Measurements from ENCODE around the gene IL20RB.
A peak's percentile ranks its signal among the peaks of the same experiment; 100 is the strongest.

Gene IL20RB

GRCh38 chr3:136932523-136932922, 25.3 kb upstream of the IL20RB start:
- peaks cover 27 to 59% of the 10 kb centered on the region in 2 donors for H3K4me1 Mint-ChIP-seq
- H3K4me3 Mint-ChIP-seq, result peak overlapping the region; percentile 22 to 51
- peaks cover 1 to 6% of the 10 kb centered on the region in 2 donors for H3K9me3 Mint-ChIP-seq
- H3K27me3 Mint-ChIP-seq, result no peaks in the 10 kb centered on the region
- ATAC-seq (replicated peaks) (peak; percentile 80 to 82), DNase-seq (no peak)
- peak overlapping the region; percentile 56 for H3K27ac Mint-ChIP-seq
- peaks cover 40 to 56% of the 10 kb centered on the region in 2 donors for H3K36me3 Mint-ChIP-seq

- Mint-ChIP-seq H3K4me3 (peak overlapping the region; percentile 23 to 51), H3K9me3 (peaks cover 5 to 7% of the 10 kb centered on the region in 2 donors), H3K4me1 (peaks cover 31 to 59% of the 10 kb centered on the region in 2 donors), H3K36me3 (peaks cover 39 to 55% of the 10 kb centered on the region in 2 donors), H3K27me3 (no peaks in the 10 kb centered on the region), H3K27ac (peak overlapping the region; percentile 56)
- ATAC-seq (replicated peaks) (peak; percentile 68 to 71), DNase-seq (no peak)
Measured at GRCh38 chr3:136932978-136933772, 24.6 kb upstream of the IL20RB start.

- H3K27ac Mint-ChIP-seq, result no peak overlapping the region
- H3K4me3 Mint-ChIP-seq, result no peak overlapping the region
- peaks cover 29 to 44% of the 10 kb centered on the region in 2 donors for H3K36me3 Mint-ChIP-seq
- ATAC-seq (replicated peaks), result no peak
- H3K27me3 Mint-ChIP-seq, result no peaks in the 10 kb centered on the region
- peaks cover 5 to 7% of the 10 kb centered on the region in 2 donors for H3K9me3 Mint-ChIP-seq
- DNase-seq, result no peak
- peaks cover 34 to 76% of the 10 kb centered on the region in 2 donors for H3K4me1 Mint-ChIP-seq
Measured at GRCh38 chr3:136937175-136937574, 20.6 kb upstream of the IL20RB start.

GRCh38 chr3:136937851-136938250, 19.9 kb upstream of the IL20RB start:
- peaks cover 29 to 48% of the 10 kb centered on the region in 2 donors for H3K36me3 Mint-ChIP-seq
- no peaks in the 10 kb centered on the region for H3K27me3 Mint-ChIP-seq
- H3K4me3 Mint-ChIP-seq, result no peak overlapping the region
- DNase-seq (no peak), ATAC-seq (replicated peaks) (no peak)
- peaks cover 37 to 76% of the 10 kb centered on the region in 2 donors for H3K4me1 Mint-ChIP-seq
- H3K9me3 Mint-ChIP-seq, result peaks cover 5 to 7% of the 10 kb centered on the region in 2 donors
- H3K27ac Mint-ChIP-seq, result peak overlapping the region; percentile 57

- peaks cover 36 to 76% of the 10 kb centered on the region in 2 donors for H3K4me1 Mint-ChIP-seq
- no peak overlapping the region for H3K27ac Mint-ChIP-seq
Measured at GRCh38 chr3:136938334-136938733, 19.4 kb upstream of the IL20RB start.

GRCh38 chr3:136939489-136939888, 18.3 kb upstream of the IL20RB start:
- H3K4me3 Mint-ChIP-seq, result peak overlapping the region in 1 of 2 donors; percentile 38
- peaks cover 5 to 7% of the 10 kb centered on the region in 2 donors for H3K9me3 Mint-ChIP-seq
- DNase-seq, result no peak
- H3K27ac Mint-ChIP-seq, result peak overlapping the region; percentile 72
- no peaks in the 10 kb centered on the region for H3K27me3 Mint-ChIP-seq
- no peak for ATAC-seq (replicated peaks)
- H3K36me3 Mint-ChIP-seq, result peaks cover 27 to 40% of the 10 kb centered on the region in 2 donors
- H3K4me1 Mint-ChIP-seq, result peaks cover 37 to 70% of the 10 kb centered on the region in 2 donors

More at GRCh38 chr3:136938334-136938733, 19.4 kb upstream of the IL20RB start:
- Mint-ChIP-seq H3K9me3 (peaks cover 5 to 7% of the 10 kb centered on the region in 2 donors), H3K36me3 (peaks cover 29 to 45% of the 10 kb centered on the region in 2 donors), H3K27me3 (no peaks in the 10 kb centered on the region), H3K4me3 (no peak overlapping the region)
- ATAC-seq (replicated peaks) (no peak), DNase-seq (no peak)

GRCh38 chr3:136942803-136943202, 15.0 kb upstream of the IL20RB start:
- H3K27ac Mint-ChIP-seq, result peak overlapping the region; percentile 69
- ATAC-seq (replicated peaks) (no peak), DNase-seq (no peak)
- H3K27me3 Mint-ChIP-seq, result no peaks in the 10 kb centered on the region
- H3K9me3 Mint-ChIP-seq, result peaks cover 0 to under 1% of the 10 kb centered on the region in 2 donors
- peaks cover 35 to 64% of the 10 kb centered on the region in 2 donors for H3K4me1 Mint-ChIP-seq
- H3K4me3 Mint-ChIP-seq, result no peak overlapping the region
- peaks cover 32 to 38% of the 10 kb centered on the region in 2 donors for H3K36me3 Mint-ChIP-seq

- no peak overlapping the region for H3K4me3 Mint-ChIP-seq
- no peak for DNase-seq
- H3K27me3 Mint-ChIP-seq, result no peaks in the 10 kb centered on the region
- H3K9me3 Mint-ChIP-seq, result no peaks in the 10 kb centered on the region
- H3K36me3 Mint-ChIP-seq, result peaks cover 30 to 38% of the 10 kb centered on the region in 2 donors
- no peak for ATAC-seq (replicated peaks)
- peaks cover 30 to 61% of the 10 kb centered on the region in 2 donors for H3K4me1 Mint-ChIP-seq
- no peak overlapping the region for H3K27ac Mint-ChIP-seq
Measured at GRCh38 chr3:136943436-136943835, 14.3 kb upstream of the IL20RB start.

GRCh38 chr3:136946978-136947377, 10.8 kb upstream of the IL20RB start:
- Mint-ChIP-seq H3K27me3 (no peaks in the 10 kb centered on the region), H3K27ac (no peak overlapping the region), H3K9me3 (no peaks in the 10 kb centered on the region), H3K4me1 (peaks cover 22 to 42% of the 10 kb centered on the region in 2 donors), H3K4me3 (no peak overlapping the region), H3K36me3 (peaks cover 27 to 40% of the 10 kb centered on the region in 2 donors)
- DNase-seq (no peak), ATAC-seq (replicated peaks) (no peak)

- ATAC-seq (replicated peaks), result no peak
- Mint-ChIP-seq H3K4me1 (peaks cover 20 to 42% of the 10 kb centered on the region in 2 donors), H3K36me3 (peaks cover 28 to 41% of the 10 kb centered on the region in 2 donors), H3K9me3 (no peaks in the 10 kb centered on the region), H3K27me3 (no peaks in the 10 kb centered on the region), H3K27ac (peak overlapping the region; percentile 56), H3K4me3 (no peak overlapping the region)
- no peak for DNase-seq
Measured at GRCh38 chr3:136947477-136947876, 10.3 kb upstream of the IL20RB start.

GRCh38 chr3:136949146-136949545, 8.6 kb upstream of the IL20RB start:
- no peak overlapping the region for H3K4me3 Mint-ChIP-seq
- peak overlapping the region; percentile 59 for H3K27ac Mint-ChIP-seq
- no peak for DNase-seq
- no peaks in the 10 kb centered on the region for H3K27me3 Mint-ChIP-seq
- H3K36me3 Mint-ChIP-seq, result peaks cover 32 to 44% of the 10 kb centered on the region in 2 donors
- H3K9me3 Mint-ChIP-seq, result no peaks in the 10 kb centered on the region
- peaks cover 13 to 30% of the 10 kb centered on the region in 2 donors for H3K4me1 Mint-ChIP-seq
- no peak for ATAC-seq (replicated peaks)

- H3K36me3 Mint-ChIP-seq, result peaks cover 28 to 44% of the 10 kb centered on the region in 2 donors
- no peak for ATAC-seq (replicated peaks)
- H3K4me1 Mint-ChIP-seq, result peaks cover 12 to 32% of the 10 kb centered on the region in 2 donors
- no peaks in the 10 kb centered on the region for H3K27me3 Mint-ChIP-seq
- H3K4me3 Mint-ChIP-seq, result no peak overlapping the region
- no peak for DNase-seq
- no peak overlapping the region for H3K27ac Mint-ChIP-seq
- no peaks in the 10 kb centered on the region for H3K9me3 Mint-ChIP-seq
Measured at GRCh38 chr3:136949708-136950107, 8.1 kb upstream of the IL20RB start.

- DNase-seq (no peak), ATAC-seq (replicated peaks) (no peak)
- Mint-ChIP-seq H3K36me3 (peaks cover 25 to 45% of the 10 kb centered on the region in 2 donors), H3K9me3 (no peaks in the 10 kb centered on the region), H3K27ac (no peak overlapping the region), H3K4me1 (peaks cover 21 to 38% of the 10 kb centered on the region in 2 donors), H3K4me3 (no peak overlapping the region), H3K27me3 (no peaks in the 10 kb centered on the region)
Measured at GRCh38 chr3:136950623-136951022, 7.2 kb upstream of the IL20RB start.

- no peak overlapping the region for H3K4me3 Mint-ChIP-seq
- no peaks in the 10 kb centered on the region for H3K27me3 Mint-ChIP-seq
- no peak overlapping the region for H3K27ac Mint-ChIP-seq
- ATAC-seq (replicated peaks), result no peak
- H3K9me3 Mint-ChIP-seq, result no peaks in the 10 kb centered on the region
- H3K36me3 Mint-ChIP-seq, result peaks cover 17 to 38% of the 10 kb centered on the region in 2 donors
- DNase-seq, result no peak
- H3K4me1 Mint-ChIP-seq, result peaks cover 18 to 34% of the 10 kb centered on the region in 2 donors
Measured at GRCh38 chr3:136952292-136952691, 5.5 kb upstream of the IL20RB start.

GRCh38 chr3:136954251-136954650, 3.5 kb upstream of the IL20RB start:
- Mint-ChIP-seq H3K9me3 (no peaks in the 10 kb centered on the region), H3K27me3 (no peaks in the 10 kb centered on the region), H3K4me1 (peaks cover 12 to 20% of the 10 kb centered on the region in 2 donors), H3K27ac (no peak overlapping the region), H3K36me3 (peaks cover 12 to 34% of the 10 kb centered on the region in 2 donors), H3K4me3 (no peak overlapping the region)
- no peak for DNase-seq
- ATAC-seq (replicated peaks), result no peak

All from stimulated activated naive B cell treated with anti-CD40 and anti-IgM and Interleukin-4, amounts not matched to agents 10 μg/mL and 1 μg/mL and 100 μg/mL, for 72 hours (primary cell).